ENCODE measurements around the gene TNIP1.

DNA sequence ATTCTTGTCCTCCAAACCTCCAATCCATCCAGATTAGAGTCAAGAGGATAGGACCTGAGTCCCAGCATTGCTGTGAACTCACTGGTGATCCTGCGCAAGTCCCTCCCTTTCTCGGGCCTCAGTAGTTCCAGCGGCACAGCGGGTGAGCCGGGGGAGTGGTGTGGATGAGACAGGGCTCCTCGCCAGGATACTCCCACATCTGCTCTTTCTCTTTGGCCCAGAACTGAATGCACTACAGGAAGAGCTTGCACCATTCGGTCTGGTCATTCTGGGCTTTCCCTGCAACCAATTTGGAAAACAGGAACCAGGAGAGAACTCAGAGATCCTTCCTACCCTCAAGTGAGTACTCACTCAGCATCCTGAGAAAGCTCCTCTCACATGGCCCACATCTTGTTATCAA, 54.2 kb downstream of the TNIP1 start:
- TF ChIP-seq, protein P1, sequence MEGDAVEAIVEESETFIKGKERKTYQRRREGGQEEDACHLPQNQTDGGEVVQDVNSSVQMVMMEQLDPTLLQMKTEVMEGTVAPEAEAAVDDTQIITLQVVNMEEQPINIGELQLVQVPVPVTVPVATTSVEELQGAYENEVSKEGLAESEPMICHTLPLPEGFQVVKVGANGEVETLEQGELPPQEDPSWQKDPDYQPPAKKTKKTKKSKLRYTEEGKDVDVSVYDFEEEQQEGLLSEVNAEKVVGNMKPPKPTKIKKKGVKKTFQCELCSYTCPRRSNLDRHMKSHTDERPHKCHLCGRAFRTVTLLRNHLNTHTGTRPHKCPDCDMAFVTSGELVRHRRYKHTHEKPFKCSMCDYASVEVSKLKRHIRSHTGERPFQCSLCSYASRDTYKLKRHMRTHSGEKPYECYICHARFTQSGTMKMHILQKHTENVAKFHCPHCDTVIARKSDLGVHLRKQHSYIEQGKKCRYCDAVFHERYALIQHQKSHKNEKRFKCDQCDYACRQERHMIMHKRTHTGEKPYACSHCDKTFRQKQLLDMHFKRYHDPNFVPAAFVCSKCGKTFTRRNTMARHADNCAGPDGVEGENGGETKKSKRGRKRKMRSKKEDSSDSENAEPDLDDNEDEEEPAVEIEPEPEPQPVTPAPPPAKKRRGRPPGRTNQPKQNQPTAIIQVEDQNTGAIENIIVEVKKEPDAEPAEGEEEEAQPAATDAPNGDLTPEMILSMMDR (IDR thresholded peaks at IDR 0.05 in 4 of 5, conservative IDR thresholded peaks at IDR 0.05 in 1 of 5), result no peak
- no peak for TF ChIP-seq POLR2A (IDR thresholded peaks at IDR 0.05)

Measured in gastrocnemius medialis (tissue), 4 donors.